Hepatocyte (in vitro differentiated cells): ENCODE measurements around the gene TRIM69. TPM values are rescaled to one million over a fixed set of nuclear protein-coding genes. Genes with fewer than 3 reads are reported as not detected.

Experiments used
- DNase-seq: peaks from one replicate; pipeline ENCODE4 v3.0.0-alpha.2; 2016; ENCODE audit warnings: low spot score
- H2AFZ ChIP-seq: fragments of 200-600 bp; sonication (generic); 2 replicates; pipeline ENCODE4 v1.6.0; 2016; ENCODE audit warnings: antibody characterized with exemption, mild to moderate bottlenecking
- H3K27ac ChIP-seq: fragments of 200-600 bp; sonication (generic); 2 replicates; pipeline ENCODE4 v1.5.1; 2016; ENCODE audit warnings: mild to moderate bottlenecking
- H3K27me3 ChIP-seq: fragments of 200-600 bp; sonication (generic); 2 replicates; pipeline ENCODE4 v1.6.1; 2016
- H3K36me3 ChIP-seq: fragments of 200-600 bp; sonication (generic); replicated peaks from 2 replicates; pipeline ENCODE4 v1.5.1; 2016; ENCODE audit warnings: low read depth; ENCODE audit not compliant: insufficient read depth
- H3K4me1 ChIP-seq: fragments of 200-600 bp; sonication (generic); 2 replicates; pipeline ENCODE4 v1.5.1; 2016; ENCODE audit warnings: mild to moderate bottlenecking, moderate library complexity; ENCODE audit not compliant: insufficient read depth
- H3K4me2 ChIP-seq: fragments of 200-600 bp; sonication (generic); 2 replicates; pipeline ENCODE4 v1.6.0; 2016
- H3K4me3 ChIP-seq: fragments of 200-600 bp; sonication (generic); 2 replicates; pipeline ENCODE4 v1.5.1; 2016; ENCODE audit warnings: mild to moderate bottlenecking
- H3K79me2 ChIP-seq: fragments of 200-600 bp; sonication (generic); 2 replicates; pipeline ENCODE4 v1.6.0; 2017; ENCODE audit warnings: mild to moderate bottlenecking
- H3K9me2 ChIP-seq: fragments of 200-600 bp; sonication (generic); replicated peaks from 2 replicates; pipeline ENCODE4 v1.6.0; 2017; ENCODE audit warnings: mild to moderate bottlenecking; ENCODE audit not compliant: insufficient read depth
- H3K9me3 ChIP-seq: fragments of 200-600 bp; sonication (generic); 2 replicates; pipeline ENCODE4 v1.5.1; 2016; ENCODE audit warnings: low read depth, mild to moderate bottlenecking
- H4K20me1 ChIP-seq: fragments of 200-600 bp; sonication (generic); 2 replicates; pipeline ENCODE4 v1.6.0; 2016; ENCODE audit warnings: mild to moderate bottlenecking; ENCODE audit not compliant: insufficient read depth, poor library complexity, severe bottlenecking
- CTCF ChIP-seq: fragments of 200-600 bp; sonication (generic); IDR thresholded peaks from 2 replicates; pipeline ENCODE4 v1.5.1; 2016; ENCODE audit warnings: antibody characterized with exemption, mild to moderate bottlenecking; ENCODE audit not compliant: poor library complexity
- EZH2 ChIP-seq: fragments of 200-600 bp; sonication (generic); IDR thresholded peaks from 2 replicates; pipeline ENCODE4 v1.6.1; 2016; ENCODE audit warnings: antibody characterized with exemption, mild to moderate bottlenecking, borderline replicate concordance
- EZH2phosphoT487 ChIP-seq: fragments of 200-600 bp; sonication (generic); IDR thresholded peaks from one replicate; pipeline ENCODE4 v1.6.1; 2018; ENCODE audit warnings: antibody characterized with exemption, mild to moderate bottlenecking, low read depth, moderate library complexity; ENCODE audit not compliant: unreplicated experiment, severe bottlenecking
- WGBS: methylation state at CpG from one replicate; pipeline ENCODE4 v1.1.6; 2016; ENCODE audit warnings: low lambda C conversion rate; ENCODE audit errors: missing lambda C conversion rate; 5-methylcytosine and 5-hydroxymethylcytosine counted together
- polyA plus RNA-seq: library from polyadenylated mRNA; unstranded; fragments of >200 nt; fragmentation: Nextera tagmentation; extraction: Ambion mirVana; gene quantifications from 2 replicates; pipeline ENCODE4 v1.2.1, GENCODE V29; 2016
- total RNA-seq: library from RNA; depleted of rRNA; stranded (reverse); fragments of >200 nt; gene quantifications from 2 replicates; pipeline ENCODE4 v1.2.3, GENCODE V29; 2014

TRIM69 gene
- total and polyA plus RNA-seq, 2 experiments from 2014 or later: 6.5 to 11.0 TPM

- H3K27ac ChIP-seq: peak overlapping the region; percentile 99
- DNase-seq: peak; percentile 78
- peak overlapping the region; percentile 90 for H3K4me2 ChIP-seq
- H2AFZ ChIP-seq: no peak overlapping the region
- WGBS: 52% methylated on average over 24 of the region's 24 CpGs
- H3K36me3 ChIP-seq: no peaks in the 10 kb centered on the region
- H4K20me1 ChIP-seq: peaks cover 32% of the 10 kb centered on the region
- TF ChIP-seq EZH2phosphoT487 (no peak), CTCF (no peak), EZH2 (no peak)
- no peaks in the 10 kb centered on the region for H3K27me3 ChIP-seq
- H3K4me3 ChIP-seq: peak overlapping the region; percentile 83
- no peaks in the 10 kb centered on the region for H3K9me3 ChIP-seq
- H3K9me2 ChIP-seq: no peaks in the 10 kb centered on the region
- peaks cover 4% of the 10 kb centered on the region for H3K4me1 ChIP-seq
- peaks cover 50% of the 10 kb centered on the region for H3K79me2 ChIP-seq
Observed at GRCh38 chr15:44712346-44713005, 23.9 kb upstream of the TRIM69 start.

- Histone ChIP-seq H3K4me3 (peak overlapping the region; percentile 83), H3K27ac (peak overlapping the region; percentile 99), H3K9me2 (no peaks in the 10 kb centered on the region), H3K4me1 (peaks cover 4% of the 10 kb centered on the region), H3K27me3 (no peaks in the 10 kb centered on the region), H3K9me3 (no peaks in the 10 kb centered on the region), H3K36me3 (no peaks in the 10 kb centered on the region), H3K4me2 (peak overlapping the region; percentile 90), H4K20me1 (peaks cover 32% of the 10 kb centered on the region), H2AFZ (no peak overlapping the region), H3K79me2 (peaks cover 50% of the 10 kb centered on the region)
- no peak for DNase-seq
- TF ChIP-seq CTCF: peak; percentile 25
- no peak for TF ChIP-seq EZH2
- WGBS: 95% methylated on average over 5 of the region's 5 CpGs
Observed at GRCh38 chr15:44713006-44713966, 23.0 kb upstream of the TRIM69 start.

- no peak for TF ChIP-seq EZH2phosphoT487
- DNase-seq: no peak
- no peaks in the 10 kb centered on the region for H3K36me3 ChIP-seq
- no peak overlapping the region for H2AFZ ChIP-seq
- no peak overlapping the region for H3K4me2 ChIP-seq
- H3K4me1 ChIP-seq: peaks cover 4% of the 10 kb centered on the region
- 93% methylated on average over 6 of the region's 6 CpGs for WGBS
- no peaks in the 10 kb centered on the region for H3K9me3 ChIP-seq
- H3K9me2 ChIP-seq: no peaks in the 10 kb centered on the region
- H3K79me2 ChIP-seq: peaks cover 43% of the 10 kb centered on the region
- peaks cover 32% of the 10 kb centered on the region for H4K20me1 ChIP-seq
- H3K27me3 ChIP-seq: no peaks in the 10 kb centered on the region
- no peak overlapping the region for H3K4me3 ChIP-seq
- no peak overlapping the region for H3K27ac ChIP-seq
Observed at GRCh38 chr15:44715142-44715796, 21.1 kb upstream of the TRIM69 start.
